HCT116 (cell line): ENCODE measurements around the gene SIX5. TPM values are rescaled to one million over a fixed set of nuclear protein-coding genes. Genes with fewer than 3 reads are reported as not detected.

Source experiments
- ATAC-seq: fragments of 200-7000 bp; cut with Tn5 transposase; 2 replicates; pipeline ENCODE4 v1.9.1; 2020; ENCODE audit warnings: mild to moderate bottlenecking, moderate library complexity
- BruUV-seq: library from RNA; stranded (reverse); fragments of 400-500 nt; replicated peaks from 2 replicates; lab custom pipeline; 2021; lab: Mats Ljungman, UMichigan
- CTCF ChIA-PET: fragments of 300-600 bp; sonication (Branson Sonifier 250); formaldehyde crosslinking; loops from one replicate; lab custom pipeline; 2021; ENCODE audit warnings: antibody characterized with exemption; lab: Charles Lee
- POLR2A ChIA-PET: fragments of 300-600, 350-600 bp; sonication (Branson Sonifier 250); formaldehyde crosslinking; loops from one replicate; lab custom pipeline; 2021; ENCODE audit warnings: antibody characterized with exemption; lab: Charles Lee
- RAD21 ChIA-PET, 2 experiments: fragments of 300-600 bp; sonication (Branson Sonifier 250); formaldehyde crosslinking; loops; one replicate each; lab custom pipeline; 2023; ENCODE audit warnings: low total read pairs in 2 of 2; ENCODE audit not compliant: uncharacterized antibody in 2 of 2, unreplicated experiment in 2 of 2, low non-redundant PET in 1 of 2; lab: Charles Lee
- DNase-seq: peaks from one replicate; pipeline ENCODE4 v3.0.0-alpha.2; 2010; ENCODE audit warnings: low read depth, low spot score
- H2AFZ ChIP-seq: fragments of 200-600 bp; shearing (Covaris generic), sonication (generic); 2 replicates; pipeline ENCODE4 v1.6.1; 2017; ENCODE audit warnings: low read depth, mixed run types, mixed read lengths, antibody characterized with exemption, low read length; ENCODE audit not compliant: poor library complexity, severe bottlenecking
- H3K27ac ChIP-seq: 2 replicates; pipeline ENCODE4 v1.5.1; 2012; ENCODE audit warnings: low read depth, low read length
- H3K27me3 ChIP-seq: fragments of 200-600 bp; sonication (generic); 2 replicates; pipeline ENCODE4 v1.6.1; 2016; ENCODE audit warnings: mixed run types, low read length, mixed read lengths; ENCODE audit not compliant: insufficient read depth
- H3K36me3 ChIP-seq, 2 experiments: fragments of 200-500 bp in 1 of 2; fragments of 200-600 bp in 1 of 2; sonication (Bioruptor generic) in 1 of 2; sonication (generic) in 1 of 2; 2 replicates each; pipeline versions ENCODE4 v1.5.1 to v1.6.1; 2014 to 2016; ENCODE audit warnings: low read length in 2 of 2, inconsistent platforms in 1 of 2, mixed read lengths in 1 of 2, mixed run types in 1 of 2; ENCODE audit not compliant: insufficient read depth in 2 of 2, control insufficient read depth in 1 of 2
- H3K4me1 ChIP-seq, 2 experiments: fragments of 200-600 bp in 1 of 2; sonication (generic) in 1 of 2; 2 replicates each; pipeline versions ENCODE4 v1.5.1 to v1.6.1; 2012 to 2017; ENCODE audit warnings: low read length in 2 of 2, inconsistent platforms in 1 of 2, mild to moderate bottlenecking in 1 of 2, mixed read lengths in 1 of 2, mixed run types in 1 of 2, moderate library complexity in 1 of 2; ENCODE audit not compliant: insufficient read depth in 2 of 2, control insufficient read depth in 1 of 2
- H3K4me2 ChIP-seq: fragments of 200-600 bp; sonication (generic); 2 replicates; pipeline ENCODE4 v1.6.1; 2017; ENCODE audit warnings: mixed run types, low read length, mixed read lengths
- H3K4me3 ChIP-seq, 2 experiments: fragments of 200-600 bp in 1 of 2; sonication (generic) in 1 of 2; replicated peaks in 1 of 2; 2 replicates each; pipeline ENCODE4 v1.5.1; 2011 to 2016; ENCODE audit warnings: low read length in 2 of 2, control low read depth in 1 of 2, low read depth in 1 of 2, mild to moderate bottlenecking in 1 of 2, mixed read lengths in 1 of 2, mixed run types in 1 of 2
- H3K79me2 ChIP-seq: fragments of 200-600 bp; sonication (generic); 2 replicates; pipeline ENCODE4 v1.6.1; 2017; ENCODE audit warnings: mild to moderate bottlenecking, mixed run types, low read length, moderate library complexity, mixed read lengths; ENCODE audit not compliant: insufficient read depth
- H3K9ac ChIP-seq: fragments of 200-600 bp; sonication (generic); 2 replicates; pipeline ENCODE4 v1.6.1; 2016; ENCODE audit warnings: low read length, mixed read lengths
- H3K9me2 ChIP-seq: fragments of 200-600 bp; sonication (generic), shearing (Covaris generic); 2 replicates; pipeline ENCODE4 v1.6.1; 2017; ENCODE audit warnings: mixed run types, mild to moderate bottlenecking, moderate library complexity; ENCODE audit not compliant: insufficient read depth
- H3K9me3 ChIP-seq, 2 experiments: fragments of 200-500 bp in 1 of 2; fragments of 200-600 bp in 1 of 2; sonication (Bioruptor generic) in 1 of 2; sonication (generic) in 1 of 2; 2 replicates each; pipeline ENCODE4 v1.6.1; 2014 to 2017; ENCODE audit warnings: low read length in 2 of 2, mixed read lengths in 2 of 2, inconsistent platforms in 1 of 2, low read depth in 1 of 2, mild to moderate bottlenecking in 1 of 2, mixed run types in 1 of 2, moderate library complexity in 1 of 2; ENCODE audit not compliant: control insufficient read depth in 1 of 2, insufficient read depth in 1 of 2
- H4K20me1 ChIP-seq: fragments of 200-600 bp; sonication (generic), shearing (Covaris generic); 2 replicates; pipeline ENCODE4 v1.6.1; 2017; ENCODE audit warnings: mixed run types, mild to moderate bottlenecking, moderate library complexity; ENCODE audit not compliant: insufficient read depth
- CTCF ChIP-seq, 3 experiments: fragments of 200-600 bp in 1 of 3; sonication (generic) in 1 of 3; IDR thresholded peaks in 2 of 3; conservative IDR thresholded peaks in 1 of 3; 2 replicates each; pipeline ENCODE4 v1.5.1; 2012 to 2017; ENCODE audit warnings: low read depth in 2 of 3, low read length in 2 of 3, antibody characterized with exemption in 1 of 3, borderline replicate concordance in 1 of 3, control low read depth in 1 of 3, mild to moderate bottlenecking in 1 of 3, mixed read lengths in 1 of 3, mixed run types in 1 of 3, moderate library complexity in 1 of 3; ENCODE audit not compliant: insufficient read depth in 1 of 3
- ELF1 ChIP-seq: IDR thresholded peaks from 2 replicates; pipeline ENCODE4 v1.6.1; 2012; ENCODE audit warnings: low read depth, borderline replicate concordance
- EZH2phosphoT487 ChIP-seq: fragments of 200-600 bp; IDR thresholded peaks from 2 replicates; pipeline ENCODE4 v1.6.1; 2018; ENCODE audit warnings: antibody characterized with exemption, borderline replicate concordance
- JUND ChIP-seq: IDR thresholded peaks from 2 replicates; pipeline ENCODE4 v1.6.1; 2012
- POLR2A ChIP-seq: IDR thresholded peaks from 2 replicates; pipeline ENCODE4 v1.7.0; 2011; ENCODE audit warnings: borderline replicate concordance; ENCODE audit not compliant: insufficient read depth, insufficient read length; ENCODE audit errors: extremely low read depth
- POLR2AphosphoS5 ChIP-seq: IDR thresholded peaks from 2 replicates; pipeline ENCODE4 v1.6.1; 2011; ENCODE audit warnings: mild to moderate bottlenecking, low read depth, low read length, moderate library complexity
- SIN3A ChIP-seq: IDR thresholded peaks from 2 replicates; pipeline ENCODE4 v1.6.1; 2012; ENCODE audit warnings: low read depth
- SP1 ChIP-seq: IDR thresholded peaks from 2 replicates; pipeline ENCODE4 v1.6.1; 2012; ENCODE audit warnings: low read depth
- ZFX ChIP-seq: fragments of 450-650 bp; IDR thresholded peaks from 2 replicates; pipeline ENCODE4 v1.6.1; 2017
- intact Hi-C: fragments of 100-400 bp; cut with micrococcal nuclease; formaldehyde crosslinking; loops from 2 replicates; pipeline ENCODE4 v1.10.0; 2022
- total RNA-seq: library from RNA; stranded (reverse); gene quantifications from one replicate; pipeline ENCODE4 v1.2.1, GENCODE V29; 2021; ENCODE audit not compliant: unreplicated experiment
- TF ChIP-seq, protein P1 (sequence below): IDR thresholded peaks from 2 replicates; pipeline ENCODE4 v1.6.1; 2011; ENCODE audit warnings: mild to moderate bottlenecking, low read length, moderate library complexity; ENCODE audit not compliant: insufficient replicate concordance; ENCODE audit errors: extremely low read depth
- TF ChIP-seq, protein P2 (sequence below): IDR thresholded peaks from 2 replicates; pipeline ENCODE4 v1.6.1; 2012; ENCODE audit warnings: low read depth

Gene SIX5
- total RNA-seq, 1 experiment from 2014 or later = 18.3 TPM

- ATAC-seq = no peak
- H3K4me1 ChIP-seq = peaks cover 12 to 20% of the 10 kb centered on the region in 2 experiments; a peak in 3 of 4 replicates
- no peaks in the 10 kb centered on the region for H4K20me1 ChIP-seq
- RAD21 ChIA-PET = no interaction called here
- H2AFZ ChIP-seq = no peak overlapping the region
- intact Hi-C loops = no loop called here
- H3K9ac ChIP-seq = peak overlapping the region; percentile 92
- H3K36me3 ChIP-seq = peaks cover 10 to 13% of the 10 kb centered on the region in 2 experiments; a peak in 3 of 4 replicates
- H3K27ac ChIP-seq = peak overlapping the region; percentile 84
- peak overlapping the region; percentile 100 for H3K4me2 ChIP-seq
- H3K9me3 ChIP-seq = no peaks in the 10 kb centered on the region
- POLR2A ChIA-PET = no interaction called here
- TSS peak; percentile 54 for BruUV-seq
- TF ChIP-seq JUND = no peak
- no peak for TF ChIP-seq POLR2AphosphoS5
- no peak for TF ChIP-seq CTCF (IDR thresholded peaks at IDR 0.05 in 2 of 3, conservative IDR thresholded peaks at IDR 0.05 in 1 of 3; ENCODE audit: borderline replicate concordance in 1 of 3, insufficient read depth in 1 of 3, low read depth in 2 of 3, low read length in 2 of 3)
- TF ChIP-seq, protein P1, sequence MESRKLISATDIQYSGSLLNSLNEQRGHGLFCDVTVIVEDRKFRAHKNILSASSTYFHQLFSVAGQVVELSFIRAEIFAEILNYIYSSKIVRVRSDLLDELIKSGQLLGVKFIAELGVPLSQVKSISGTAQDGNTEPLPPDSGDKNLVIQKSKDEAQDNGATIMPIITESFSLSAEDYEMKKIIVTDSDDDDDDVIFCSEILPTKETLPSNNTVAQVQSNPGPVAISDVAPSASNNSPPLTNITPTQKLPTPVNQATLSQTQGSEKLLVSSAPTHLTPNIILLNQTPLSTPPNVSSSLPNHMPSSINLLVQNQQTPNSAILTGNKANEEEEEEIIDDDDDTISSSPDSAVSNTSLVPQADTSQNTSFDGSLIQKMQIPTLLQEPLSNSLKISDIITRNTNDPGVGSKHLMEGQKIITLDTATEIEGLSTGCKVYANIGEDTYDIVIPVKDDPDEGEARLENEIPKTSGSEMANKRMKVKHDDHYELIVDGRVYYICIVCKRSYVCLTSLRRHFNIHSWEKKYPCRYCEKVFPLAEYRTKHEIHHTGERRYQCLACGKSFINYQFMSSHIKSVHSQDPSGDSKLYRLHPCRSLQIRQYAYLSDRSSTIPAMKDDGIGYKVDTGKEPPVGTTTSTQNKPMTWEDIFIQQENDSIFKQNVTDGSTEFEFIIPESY = no peak
- TF ChIP-seq EZH2phosphoT487 = no peak
- TF ChIP-seq, protein P2, sequence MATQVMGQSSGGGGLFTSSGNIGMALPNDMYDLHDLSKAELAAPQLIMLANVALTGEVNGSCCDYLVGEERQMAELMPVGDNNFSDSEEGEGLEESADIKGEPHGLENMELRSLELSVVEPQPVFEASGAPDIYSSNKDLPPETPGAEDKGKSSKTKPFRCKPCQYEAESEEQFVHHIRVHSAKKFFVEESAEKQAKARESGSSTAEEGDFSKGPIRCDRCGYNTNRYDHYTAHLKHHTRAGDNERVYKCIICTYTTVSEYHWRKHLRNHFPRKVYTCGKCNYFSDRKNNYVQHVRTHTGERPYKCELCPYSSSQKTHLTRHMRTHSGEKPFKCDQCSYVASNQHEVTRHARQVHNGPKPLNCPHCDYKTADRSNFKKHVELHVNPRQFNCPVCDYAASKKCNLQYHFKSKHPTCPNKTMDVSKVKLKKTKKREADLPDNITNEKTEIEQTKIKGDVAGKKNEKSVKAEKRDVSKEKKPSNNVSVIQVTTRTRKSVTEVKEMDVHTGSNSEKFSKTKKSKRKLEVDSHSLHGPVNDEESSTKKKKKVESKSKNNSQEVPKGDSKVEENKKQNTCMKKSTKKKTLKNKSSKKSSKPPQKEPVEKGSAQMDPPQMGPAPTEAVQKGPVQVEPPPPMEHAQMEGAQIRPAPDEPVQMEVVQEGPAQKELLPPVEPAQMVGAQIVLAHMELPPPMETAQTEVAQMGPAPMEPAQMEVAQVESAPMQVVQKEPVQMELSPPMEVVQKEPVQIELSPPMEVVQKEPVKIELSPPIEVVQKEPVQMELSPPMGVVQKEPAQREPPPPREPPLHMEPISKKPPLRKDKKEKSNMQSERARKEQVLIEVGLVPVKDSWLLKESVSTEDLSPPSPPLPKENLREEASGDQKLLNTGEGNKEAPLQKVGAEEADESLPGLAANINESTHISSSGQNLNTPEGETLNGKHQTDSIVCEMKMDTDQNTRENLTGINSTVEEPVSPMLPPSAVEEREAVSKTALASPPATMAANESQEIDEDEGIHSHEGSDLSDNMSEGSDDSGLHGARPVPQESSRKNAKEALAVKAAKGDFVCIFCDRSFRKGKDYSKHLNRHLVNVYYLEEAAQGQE = no peak
- TF ChIP-seq ELF1 = no peak
- no peak for TF ChIP-seq SIN3A
- TF ChIP-seq ZFX = no peak
- no peak for TF ChIP-seq SP1
- TF ChIP-seq POLR2A = no peak
- no peaks in the 10 kb centered on the region for H3K9me2 ChIP-seq
- CTCF ChIA-PET = interaction anchor here (1.4 kb wide), 1 partner anchor 22 kb away, joined by 17 read pairs; the partner anchor contains the start of gene SIX5
- DNase-seq = no peak
- peak overlapping the region; percentile 92 to 99 for H3K4me3 ChIP-seq
- H3K79me2 ChIP-seq = peaks cover 19% of the 10 kb centered on the region
- H3K27me3 ChIP-seq = no peaks in the 10 kb centered on the region
Observed at GRCh38 chr19:45791744-45792469, 22.9 kb upstream of the SIX5 start.
